Transverse colon (tissue), 3 donors: Measurements from ENCODE around the gene SLC35B4.

Experiments
- CTCF ChIP-seq, 5 experiments: fragments of 200-600 bp in 3 of 5; fragments of 450-650 bp in 2 of 5; sonication (generic) in 3 of 5; IDR thresholded peaks; 1 replicate in 2 of 5; 2 replicates in 3 of 5; pipeline ENCODE4 v1.5.1; 2016 to 2017; ENCODE audit warnings: antibody characterized with exemption in 5 of 5, inconsistent platforms in 3 of 5, mild to moderate bottlenecking in 2 of 5, moderate library complexity in 1 of 5
- POLR2A ChIP-seq: fragments of 450-650 bp; IDR thresholded peaks from one replicate; pipeline ENCODE4 v1.6.1; 2016; ENCODE audit warnings: antibody characterized with exemption, mild to moderate bottlenecking, moderate library complexity

DNA sequence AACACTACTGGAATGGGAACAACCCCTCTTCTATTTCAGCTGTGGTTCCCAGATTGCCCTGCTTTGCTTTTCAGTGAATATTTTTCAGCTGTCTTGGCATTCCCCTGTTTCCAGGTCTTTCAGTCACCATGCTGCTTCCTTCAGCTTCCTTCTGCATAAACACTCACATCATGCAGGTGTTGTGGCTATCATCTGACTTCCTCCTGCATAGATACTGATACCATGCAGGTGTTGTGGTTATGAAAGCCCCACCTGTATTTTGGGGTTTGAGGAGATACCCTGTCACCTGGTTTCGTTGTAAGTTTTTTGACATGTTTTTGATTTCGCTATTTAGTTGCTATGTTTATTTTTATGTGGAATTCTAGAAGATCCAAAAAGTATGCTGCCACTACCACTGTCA lies 71.5 kb downstream of the SLC35B4 start:
- TF ChIP-seq CTCF (IDR thresholded peaks at IDR 0.05) (no peak), POLR2A (no peak)
